B cell (primary cell): ENCODE results near the gene OR10C1. TPM values are rescaled to one million over a fixed set of nuclear protein-coding genes. Genes with fewer than 3 reads are reported as not detected.

Source experiments
- ATAC-seq: fragments of 200-7000 bp; cut with Tn5 transposase; one replicate; pipeline ENCODE4 v1.10.0; 2021; ENCODE audit warnings: low read depth, mild to moderate bottlenecking, moderate number of reproducible peaks, moderate library complexity
- CTCF ChIA-PET: fragments of 350-600 bp; sonication (Branson Sonifier 250); formaldehyde crosslinking; loops from one replicate; lab custom pipeline; 2021; ENCODE audit warnings: antibody characterized with exemption, inconsistent platforms; lab: Charles Lee
- POLR2A ChIA-PET: fragments of 350-600 bp; sonication (Branson Sonifier 250); formaldehyde crosslinking; loops from one replicate; lab custom pipeline; 2021; ENCODE audit warnings: antibody characterized with exemption; lab: Charles Lee
- DNase-seq: peaks from one replicate; pipeline ENCODE4 v3.0.0; 2013
- H2AFZ ChIP-seq: 2 replicates; pipeline ENCODE4 v1.6.1; 2012; ENCODE audit warnings: mild to moderate bottlenecking, low read depth, low read length; ENCODE audit not compliant: insufficient read depth, poor library complexity, severe bottlenecking
- H3K27ac ChIP-seq, 2 donors: 1 replicate in 1 of 2; 2 replicates in 1 of 2; pipeline ENCODE4 v1.5.1; 2012 to 2013; ENCODE audit warnings: low read length in 2 of 2, mild to moderate bottlenecking in 2 of 2, moderate library complexity in 1 of 2
- H3K27me3 ChIP-seq, 4 experiments: fragments of 200-600 bp in 1 of 4; sonication (generic) in 1 of 4; replicated peaks in 1 of 4; 1 replicate in 2 of 4; 2 replicates in 2 of 4; pipeline versions ENCODE4 v1.6.1 to v1.7.0; 2013 to 2016; ENCODE audit warnings: low read length in 3 of 4, mild to moderate bottlenecking in 2 of 4, mixed read lengths in 1 of 4, moderate library complexity in 1 of 4; ENCODE audit not compliant: insufficient read depth in 4 of 4, control insufficient read depth in 3 of 4; ENCODE audit errors: control extremely low read depth in 1 of 4
- H3K36me3 ChIP-seq, 2 experiments: replicated peaks in 1 of 2; 1 replicate in 1 of 2; 2 replicates in 1 of 2; pipeline versions ENCODE4 v1.6.1 to v1.7.1; 2013; ENCODE audit warnings: low read length in 1 of 2; ENCODE audit not compliant: insufficient read depth in 2 of 2, control insufficient read depth in 1 of 2; ENCODE audit errors: control extremely low read depth in 1 of 2, extremely low read depth in 1 of 2
- H3K4me1 ChIP-seq, 2 donors: fragments of 200-600 bp in 1 of 2; sonication (generic) in 1 of 2; 1 replicate in 1 of 2; 2 replicates in 1 of 2; pipeline versions ENCODE4 v1.5.1 to v1.6.1; 2013 to 2017; ENCODE audit warnings: low read length in 2 of 2; ENCODE audit not compliant: control insufficient read depth in 2 of 2, insufficient read depth in 2 of 2
- H3K4me2 ChIP-seq: replicated peaks from 2 replicates; pipeline ENCODE3; 2012; ENCODE audit warnings: mild to moderate bottlenecking, low read depth, low read length; ENCODE audit not compliant: poor library complexity, severe bottlenecking
- H3K4me3 ChIP-seq, 5 experiments: fragments of 200-600 bp in 1 of 5; sonication (generic) in 1 of 5; 1 replicate in 3 of 5; 2 replicates in 2 of 5; pipeline versions ENCODE4 v1.5.1 to v1.7.0; 2011 to 2016; ENCODE audit warnings: low read length in 4 of 5, mild to moderate bottlenecking in 4 of 5, low read depth in 2 of 5, control low read depth in 1 of 5, moderate library complexity in 1 of 5; ENCODE audit not compliant: insufficient read depth in 1 of 5; ENCODE audit errors: control extremely low read depth in 1 of 5, extremely low read depth in 1 of 5
- H3K79me2 ChIP-seq: fragments of 200-600 bp; sonication (generic); one replicate; pipeline ENCODE4 v1.6.0; 2016; ENCODE audit warnings: low read length; ENCODE audit not compliant: control insufficient read depth, insufficient read depth
- H3K9ac ChIP-seq: fragments of 200-600 bp; sonication (generic); 2 replicates; pipeline ENCODE4 v1.6.1; 2017; ENCODE audit warnings: mild to moderate bottlenecking, low read length, moderate library complexity
- H3K9me3 ChIP-seq, 3 donors: one replicate each; pipeline versions ENCODE4 v1.6.1 to v1.7.1; 2013; ENCODE audit warnings: low read length in 2 of 3; ENCODE audit not compliant: control insufficient read depth in 2 of 3, insufficient read depth in 1 of 3; ENCODE audit errors: control extremely low read depth in 1 of 3
- H4K20me1 ChIP-seq: 2 replicates; pipeline ENCODE4 v1.6.0; 2012; ENCODE audit warnings: mild to moderate bottlenecking, low read length; ENCODE audit not compliant: insufficient read depth, control insufficient read depth, poor library complexity, severe bottlenecking
- H3K27ac Mint-ChIP-seq: one replicate; pipeline ENCODE4 v1.8.0; 2021; ENCODE audit warnings: mixed read lengths
- H3K27me3 Mint-ChIP-seq: one replicate; pipeline ENCODE4 v1.8.0; 2021; ENCODE audit warnings: mixed read lengths
- H3K4me1 Mint-ChIP-seq: one replicate; pipeline ENCODE4 v1.8.0; 2021; ENCODE audit warnings: mixed read lengths
- H3K4me3 Mint-ChIP-seq: one replicate; pipeline ENCODE4 v1.8.0; 2021; ENCODE audit warnings: mixed read lengths
- H3K9me3 Mint-ChIP-seq: one replicate; pipeline ENCODE4 v1.8.0; 2022; ENCODE audit warnings: mixed read lengths; ENCODE audit not compliant: insufficient read depth
- CTCF ChIP-seq: fragments of 200-600 bp; IDR thresholded peaks from one replicate; pipeline ENCODE4 v1.8.0; 2022; ENCODE audit warnings: antibody characterized with exemption, mild to moderate bottlenecking
- EZH2 ChIP-seq: IDR thresholded peaks from 2 replicates; pipeline ENCODE4 v1.6.1; 2012; ENCODE audit warnings: borderline replicate concordance, low read depth, mild to moderate bottlenecking, moderate library complexity, low read length; ENCODE audit not compliant: insufficient read depth, poor library complexity, severe bottlenecking
- WGBS: methylation state at CpG from one replicate; pipeline ENCODE4 v1.1.5; 2013; ENCODE audit warnings: missing lambda C conversion rate; ENCODE audit not compliant: insufficient coverage; 5-methylcytosine and 5-hydroxymethylcytosine counted together
- intact Hi-C: fragments of 100-400 bp; cut with micrococcal nuclease; formaldehyde crosslinking; loops from one replicate; pipeline ENCODE4 v1.10.0; 2022
- polyA plus RNA-seq: library from polyadenylated mRNA; depleted of rRNA; stranded (reverse); fragments of >200 nt; gene quantifications from 2 replicates; pipeline ENCODE4 v1.2.3, GENCODE V29; 2012
- total RNA-seq, 2 donors: library from RNA; stranded (reverse); fragments of 120-200 nt in 1 of 2; gene quantifications; 1 replicate in 1 of 2; 2 replicates in 1 of 2; pipeline versions ENCODE4 v1.2.3 to v1.2.4, GENCODE V29; 2013 to 2022

OR10C1 gene
- total and polyA plus RNA-seq, 2 donors (not counting 1 experiment from before 2014, with no cell fraction given): not detected

- Mint-ChIP-seq H3K4me3 (no peak overlapping the region), H3K9me3 (no peaks in the 10 kb centered on the region), H3K27ac (no peak overlapping the region), H3K27me3 (peaks cover 29% of the 10 kb centered on the region), H3K4me1 (no peaks in the 10 kb centered on the region)
- no peak overlapping the region for H3K9ac ChIP-seq
- no peak for TF ChIP-seq EZH2
- TF ChIP-seq CTCF: no peak
- H3K27ac ChIP-seq: no peak overlapping the region
- DNase-seq (no peak), ATAC-seq (no peak)
- peaks cover 0 to 9% (median 2%) of the 10 kb centered on the region in 4 experiments for H3K27me3 ChIP-seq
- H3K79me2 ChIP-seq: no peaks in the 10 kb centered on the region
- CTCF ChIA-PET: no interaction called here
- POLR2A ChIA-PET: no interaction called here
- 100% methylated on average over 2 of the region's 8 CpGs for whole genome bisulfite sequencing
- H3K36me3 ChIP-seq: no peaks in the 10 kb centered on the region
- no peak overlapping the region for H3K4me2 ChIP-seq
- H3K4me1 ChIP-seq: no peaks in the 10 kb centered on the region
- no peak overlapping the region for H2AFZ ChIP-seq
- H3K9me3 ChIP-seq: no peaks in the 10 kb centered on the region
- no peak overlapping the region for H3K4me3 ChIP-seq
- intact Hi-C loops: no loop called here
- H4K20me1 ChIP-seq: no peaks in the 10 kb centered on the region
These were observed 50.2 kb downstream of the OR10C1 start for GRCh38 chr6:29489286-29489685.

- Histone ChIP-seq H3K9me3 (no peaks in the 10 kb centered on the region), H3K27me3 (peaks cover 0 to 9% (median under 1%) of the 10 kb centered on the region in 4 experiments), H3K27ac (no peak overlapping the region), H3K36me3 (no peaks in the 10 kb centered on the region), H3K4me2 (no peak overlapping the region), H3K4me1 (no peaks in the 10 kb centered on the region), H2AFZ (no peak overlapping the region), H3K4me3 (no peak overlapping the region), H3K9ac (no peak overlapping the region), H3K79me2 (no peaks in the 10 kb centered on the region), H4K20me1 (no peaks in the 10 kb centered on the region)
- Mint-ChIP-seq H3K9me3 (no peaks in the 10 kb centered on the region), H3K27me3 (peaks cover 34% of the 10 kb centered on the region), H3K4me3 (no peak overlapping the region), H3K4me1 (no peaks in the 10 kb centered on the region), H3K27ac (no peak overlapping the region)
- POLR2A ChIA-PET: no interaction called here
- ATAC-seq (no peak), DNase-seq (no peak)
- intact Hi-C loops: no loop called here
- CTCF ChIA-PET: no interaction called here
- TF ChIP-seq EZH2 (no peak), CTCF (no peak)
- WGBS: no CpG with 5 or more reads among the region's 3 CpGs
These were observed 50.9 kb downstream of the OR10C1 start for GRCh38 chr6:29490055-29490454.
